HepG2 (cell line): ENCODE data around the gene TSGA10. TPM values are rescaled to one million over a fixed set of nuclear protein-coding genes. Genes with fewer than 3 reads are reported as not detected.
A peak's percentile ranks its signal among the peaks of the same experiment; 100 is the strongest.

Source experiments
- ATRX ChIP-seq: sonication (generic); formaldehyde crosslinking; IDR thresholded peaks from 2 replicates; pipeline ENCODE4 v1.4.0; 2020; ENCODE audit warnings: missing genetic modification reagents, borderline replicate concordance
- CREM ChIP-seq, 2 experiments: sonication (generic) in 1 of 2; formaldehyde crosslinking in 1 of 2; IDR thresholded peaks; 2 replicates each; pipeline versions ENCODE4 v1.4.0 to v1.6.1; 2016 to 2020; ENCODE audit warnings: antibody characterized with exemption in 1 of 2, mild to moderate bottlenecking in 1 of 2, missing genetic modification reagents in 1 of 2
- DDIT3 ChIP-seq: sonication (generic); formaldehyde crosslinking; IDR thresholded peaks from 2 replicates; pipeline ENCODE4 v1.4.0; 2020; ENCODE audit warnings: mild to moderate bottlenecking, missing genetic modification reagents
- HHEX ChIP-seq: IDR thresholded peaks from 2 replicates; pipeline ENCODE4 v1.6.1; 2016; ENCODE audit warnings: control low read depth
- HNRNPLL ChIP-seq: fragments of 200-400 bp; formaldehyde crosslinking; IDR thresholded peaks from 2 replicates; pipeline ENCODE4 v1.6.1; 2017; ENCODE audit warnings: mild to moderate bottlenecking, low read depth, low read length; ENCODE audit not compliant: poor library complexity, severe bottlenecking
- JARID2 ChIP-seq: sonication (generic); formaldehyde crosslinking; IDR thresholded peaks from 2 replicates; pipeline ENCODE4 v1.8.1; 2023; ENCODE audit warnings: missing genetic modification reagents, inconsistent platforms; ENCODE audit not compliant: insufficient replicate concordance
- JDP2 ChIP-seq: sonication (generic); formaldehyde crosslinking; IDR thresholded peaks from 2 replicates; pipeline ENCODE4 v1.8.1; 2022; ENCODE audit warnings: missing genetic modification reagents, borderline replicate concordance
- MED8 ChIP-seq: sonication (generic); formaldehyde crosslinking; IDR thresholded peaks from 2 replicates; pipeline ENCODE4 v1.8.1; 2023; ENCODE audit warnings: mild to moderate bottlenecking, missing genetic modification reagents; ENCODE audit not compliant: insufficient replicate concordance
- MTF1 ChIP-seq: sonication (generic); formaldehyde crosslinking; IDR thresholded peaks from 2 replicates; pipeline ENCODE4 v1.5.0; 2020; ENCODE audit warnings: missing genetic modification reagents
- PBX2 ChIP-seq: IDR thresholded peaks from 2 replicates; pipeline ENCODE4 v1.6.1; 2016; ENCODE audit warnings: control low read depth
- PHF21A ChIP-seq: sonication (generic); formaldehyde crosslinking; IDR thresholded peaks from 2 replicates; pipeline ENCODE4 v1.5.0; 2020; ENCODE audit warnings: mild to moderate bottlenecking, missing genetic modification reagents
- REST ChIP-seq, 2 experiments: IDR thresholded peaks; 2 replicates each; pipeline ENCODE4 v1.6.1; 2011 to 2012; ENCODE audit warnings: low read length in 2 of 2, borderline replicate concordance in 1 of 2, low read depth in 1 of 2, mild to moderate bottlenecking in 1 of 2, moderate library complexity in 1 of 2
- SNAPC5 ChIP-seq: sonication (generic); formaldehyde crosslinking; IDR thresholded peaks from 2 replicates; pipeline ENCODE4 v1.8.1; 2023; ENCODE audit warnings: mild to moderate bottlenecking, missing genetic modification reagents, borderline replicate concordance
- TBP ChIP-seq: sonication (generic); formaldehyde crosslinking; IDR thresholded peaks from 2 replicates; pipeline ENCODE4 v1.5.0; 2020; ENCODE audit warnings: missing genetic modification reagents
- ZGPAT ChIP-seq: IDR thresholded peaks from 2 replicates; pipeline ENCODE4 v1.6.1; 2016; ENCODE audit warnings: mild to moderate bottlenecking
- ZNF263 ChIP-seq: sonication (generic); formaldehyde crosslinking; IDR thresholded peaks from 2 replicates; pipeline ENCODE4 v1.4.0; 2020; ENCODE audit warnings: missing genetic modification reagents
- ZNF326 ChIP-seq: sonication (generic); formaldehyde crosslinking; IDR thresholded peaks from 2 replicates; pipeline ENCODE4 v1.4.0; 2020; ENCODE audit warnings: missing genetic modification reagents, borderline replicate concordance
- ZNF460 ChIP-seq: sonication (generic); formaldehyde crosslinking; IDR thresholded peaks from 2 replicates; pipeline ENCODE4 v1.5.1; 2020; ENCODE audit warnings: missing genetic modification reagents, mild to moderate bottlenecking, borderline replicate concordance
- ZNF577 ChIP-seq: sonication (generic); formaldehyde crosslinking; IDR thresholded peaks from 2 replicates; pipeline ENCODE4 v1.4.0; 2020; ENCODE audit warnings: mild to moderate bottlenecking, low read depth, missing genetic modification reagents, borderline replicate concordance
- polyA plus RNA-seq, 8 experiments: library from polyadenylated mRNA; depleted of rRNA in 3 of 8; stranded (reverse) in 7 of 8; unstranded in 1 of 8; fragments of >200 nt; fragmentation: Illumina TruSeq in 4 of 8; extraction: Trizol in 4 of 8; gene quantifications; 2 replicates each; pipeline versions ENCODE4 v1.2.1 to v1.2.3, GENCODE V29; 2011 to 2016; ENCODE audit warnings: low read depth in 4 of 8, missing spikeins in 1 of 8, mixed read lengths in 1 of 8; ENCODE audit not compliant: insufficient read depth in 1 of 8
- total RNA-seq, 5 experiments: library from RNA; depleted of rRNA; stranded (reverse); fragments of >200 nt; fragmentation: Illumina TruSeq; extraction: Trizol; gene quantifications; 2 replicates each; pipeline ENCODE4 v1.2.3, GENCODE V29; 2016; ENCODE audit warnings: low read depth in 1 of 5

The TSGA10 gene
- total and polyA plus RNA-seq, 2 of the 13 experiments (the other 11 are each of a cell fraction or from before 2014, with no cell fraction given): 4.7 to 13.1 TPM

- TF ChIP-seq PBX2 (no peak), ZNF263 (CRISPR knock-in tag) (peak; percentile 52; the same call in 1 of the 2 replicates), ZNF326 (CRISPR knock-in tag) (no peak), MED8 (peak; percentile 81), HHEX (CRISPR knock-in tag) (no peak), ZNF577 (no peak), TBP (CRISPR knock-in tag) (0 out of 2 replicates have a peak, but pooled peaks have one; percentile 40), HNRNPLL (peak; percentile 92), DDIT3 (CRISPR knock-in tag) (no peak), JARID2 (CRISPR knock-in tag) (peak; percentile 13), REST (IDR thresholded peaks at IDR 0.05; ENCODE audit: borderline replicate concordance in 1 of 2, low read depth in 1 of 2, low read length in 2 of 2) (peak in 1 of 2 experiments; percentile 9; a peak in 1 of 4 replicates), PHF21A (CRISPR knock-in tag) (no peak; the same call in 1 of the 2 replicates), ZGPAT (CRISPR knock-in tag) (peak; percentile 83; the same call in 1 of the 2 replicates), JDP2 (CRISPR knock-in tag) (no peak), SNAPC5 (CRISPR knock-in tag) (no peak), CREM (IDR thresholded peaks at IDR 0.05) (peak; percentile 33; the same call in 1 of the 2 replicates), CREM (CRISPR knock-in tag; IDR thresholded peaks at IDR 0.05) (no peak), ATRX (CRISPR knock-in tag) (no peak), ZNF460 (no peak), MTF1 (no peak)
These were observed 13.3 kb downstream of the TSGA10 start, which contains the start of gene C2orf15 (continued) for GRCh38 chr2:99141110-99142108.
